ENCODE measurements around the gene NFATC3.

NFATC3 gene

GRCh38 chr16:68233085-68233834, 148.1 kb downstream of the NFATC3 start:
- DNase-seq, result no peak

GRCh38 chr16:68233835-68234187, 148.6 kb downstream of the NFATC3 start:
- DNase-seq, result no peak

GRCh38 chr16:68234188-68235107, 149.3 kb downstream of the NFATC3 start:
- DNase-seq, result no peak

DNA sequence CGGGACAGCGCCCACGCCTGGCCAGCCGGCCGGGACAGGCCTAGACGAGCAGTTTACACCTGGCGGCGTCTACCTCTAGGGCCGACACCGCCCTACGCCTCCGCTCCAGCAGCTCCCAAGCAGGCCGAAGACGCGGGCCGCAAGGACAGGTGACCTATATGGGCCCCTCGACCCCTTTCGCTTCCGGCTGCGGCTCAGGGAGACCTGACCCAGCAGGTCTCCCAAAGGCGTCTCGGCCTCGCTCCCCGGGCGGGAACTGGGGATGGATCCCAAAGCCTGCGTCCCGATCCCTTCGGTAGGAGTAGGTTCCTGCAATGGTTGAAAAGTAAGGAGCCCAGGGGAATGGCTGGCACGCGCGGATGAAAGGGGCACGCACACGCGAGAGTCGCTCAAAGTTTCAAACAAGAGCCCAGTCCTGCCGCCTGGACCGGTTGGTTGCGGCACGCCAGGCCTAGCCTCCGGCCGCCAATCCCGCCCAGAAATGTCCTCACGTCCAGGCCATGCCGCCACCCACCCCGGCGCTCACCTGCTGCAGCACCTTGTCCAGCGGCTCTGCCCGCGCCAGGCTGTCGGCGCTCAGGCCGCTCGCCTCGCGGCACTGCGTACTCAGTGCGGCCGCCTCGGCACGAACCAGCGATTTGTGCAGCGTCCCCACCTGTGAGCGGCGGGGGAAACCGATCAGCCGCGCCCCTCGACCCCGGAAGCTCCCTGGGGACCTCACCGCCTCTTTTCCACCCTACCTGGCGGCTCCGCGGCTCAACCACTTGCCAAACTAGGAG, 150.1 kb downstream of the NFATC3 start:
- DNase-seq, result no peak

DNA sequence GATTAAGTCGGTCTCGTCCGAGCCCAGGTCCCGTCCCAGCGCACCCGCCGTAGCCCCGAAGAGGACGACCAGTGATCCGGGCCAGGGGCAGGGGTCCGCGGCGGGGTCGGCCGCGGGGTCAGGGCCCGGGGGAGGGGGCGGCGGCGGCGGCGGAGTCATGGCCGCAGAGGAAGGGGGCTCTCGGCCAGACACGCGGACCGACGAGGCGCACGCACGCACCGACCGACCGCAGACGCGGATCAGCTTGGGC, 150.6 kb downstream of the NFATC3 start, which contains the start of gene ESRP2:
ESRP2 (minus strand) TSS at position 241 of the 250 bp plus-strand sequence; CDS start at position 159, 82 bp downstream.
- no peak for DNase-seq

- peak; percentile 29 for DNase-seq
These were observed 151.1 kb downstream of the NFATC3 start for GRCh38 chr16:68236137-68236825.

DNA sequence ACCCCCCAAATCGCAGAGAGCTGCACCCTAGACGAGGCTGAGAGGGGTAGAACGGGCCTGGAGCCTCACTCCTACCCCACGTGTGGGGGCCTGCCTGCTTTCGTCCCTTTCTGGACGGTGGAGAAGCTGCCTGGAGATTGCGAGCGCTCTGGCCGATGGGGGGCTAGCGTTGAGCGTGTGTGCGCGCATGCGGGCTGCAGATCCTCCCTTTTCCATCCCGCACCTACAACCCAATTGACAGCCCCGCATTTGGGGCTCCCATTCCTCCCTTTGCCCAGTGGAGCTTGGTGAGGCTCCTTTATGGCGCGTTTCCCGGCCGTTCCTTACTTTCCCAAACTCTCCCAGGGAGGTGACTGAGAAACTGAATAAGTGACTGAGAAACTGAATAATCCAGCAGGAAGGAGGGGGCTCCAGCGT, 151.7 kb downstream of the NFATC3 start:
- DNase-seq, result no peak

- DNase-seq, result peak; percentile 82
These were observed 152.3 kb downstream of the NFATC3 start for GRCh38 chr16:68237243-68238028.

- no peak for DNase-seq
These were observed 152.8 kb downstream of the NFATC3 start for GRCh38 chr16:68238029-68238345.

DNA sequence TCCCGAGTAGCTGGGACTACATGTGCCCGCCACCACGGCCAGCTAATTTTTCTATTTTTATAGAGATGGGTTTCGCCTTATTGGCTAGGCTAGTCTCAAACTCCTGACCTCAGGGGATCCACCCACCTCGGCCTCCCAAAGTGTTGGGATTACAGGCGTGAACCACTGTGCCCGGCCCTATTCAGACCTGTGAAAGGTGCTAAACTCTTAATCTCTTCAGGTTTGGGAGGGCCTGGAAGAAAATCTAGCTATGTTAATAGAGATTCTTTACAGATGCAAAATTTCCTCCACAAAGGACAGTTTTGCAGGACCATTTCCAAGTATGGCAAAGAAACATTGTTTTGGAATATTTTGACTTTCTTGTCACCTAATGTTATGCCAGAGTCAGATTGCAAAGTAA, 156.9 kb downstream of the NFATC3 start:
- no peak for DNase-seq

DNA sequence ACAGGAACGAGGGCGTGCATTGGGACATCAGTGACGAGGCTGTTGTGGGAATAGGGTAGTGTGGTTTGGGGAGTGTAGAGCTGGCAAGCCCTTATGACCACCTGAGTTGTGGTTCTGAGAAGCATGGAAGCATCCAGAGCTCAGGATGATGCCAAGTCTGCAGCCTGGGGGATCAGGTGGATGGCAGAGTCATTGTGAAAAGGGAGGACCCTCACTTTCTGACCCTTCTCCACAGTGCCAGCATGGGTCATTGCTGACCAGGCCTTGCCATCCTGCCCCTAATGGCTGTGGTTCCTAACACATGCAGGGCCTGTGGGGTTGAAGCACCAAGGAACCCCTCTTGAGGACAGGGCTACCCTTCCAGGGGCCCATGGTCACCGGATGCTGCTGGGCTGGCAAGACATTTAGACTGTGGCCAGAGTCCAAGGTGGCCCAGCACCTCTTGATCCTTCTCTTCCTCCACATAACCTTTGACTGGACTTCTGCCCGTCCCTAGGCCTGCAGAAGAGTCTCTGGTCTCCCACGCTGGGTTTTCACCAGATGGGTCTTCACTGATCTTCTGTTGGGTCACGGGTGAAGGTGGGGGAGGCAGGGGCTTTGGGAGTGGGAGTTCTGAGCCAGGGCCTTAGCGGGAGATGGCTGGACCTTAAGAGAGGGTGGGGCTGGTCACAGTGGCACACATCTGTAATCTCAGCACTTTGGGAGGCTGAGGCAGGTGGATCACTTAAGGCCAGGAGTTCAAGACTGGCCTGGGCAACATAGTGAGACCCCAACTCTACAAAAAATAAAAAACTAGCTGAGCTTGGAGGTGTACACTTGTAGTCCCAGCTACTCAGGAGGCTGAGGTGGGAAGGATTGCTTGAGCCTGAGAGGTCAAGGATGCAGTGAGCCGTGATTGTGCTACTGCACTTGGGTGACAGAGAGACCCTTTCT, 158.0 kb downstream of the NFATC3 start:
- DNase-seq, result no peak

- no peak for DNase-seq
These were observed 159.3 kb downstream of the NFATC3 start for GRCh38 chr16:68244481-68244902.

GRCh38 chr16:68244903-68245853, 160.0 kb downstream of the NFATC3 start, which contains the start of gene PLA2G15:
PLA2G15 (plus strand) TSS chr16:68245373; CDS start chr16:68245427, 54 bp downstream.
- DNase-seq, result peak; percentile 45

GRCh38 chr16:68246121-68246520, 161.0 kb downstream of the NFATC3 start:
- no peak for DNase-seq

- DNase-seq, result no peak
These were observed 161.5 kb downstream of the NFATC3 start for GRCh38 chr16:68246666-68247065.

GRCh38 chr16:68247400-68247799, 162.2 kb downstream of the NFATC3 start:
- DNase-seq, result no peak

DNA sequence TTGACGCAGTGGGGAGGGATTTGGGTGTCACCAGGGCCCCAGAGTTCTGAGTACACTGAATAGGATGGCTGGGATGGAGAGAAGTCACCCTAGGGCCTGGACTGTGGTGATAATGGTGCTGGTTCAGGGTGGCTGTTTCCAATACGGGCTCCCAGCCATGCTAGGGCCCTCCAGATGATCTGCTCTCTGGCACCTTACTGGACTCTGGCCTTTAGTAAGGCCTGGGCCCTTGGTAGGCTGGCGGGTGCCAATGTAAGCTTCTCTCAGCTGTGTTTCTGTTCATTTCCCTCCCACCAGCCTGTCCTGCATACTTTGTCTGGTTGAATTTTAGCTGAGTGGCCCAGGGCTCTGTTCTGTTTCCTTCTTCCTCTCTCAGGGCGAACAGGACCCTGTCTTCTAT, 162.8 kb downstream of the NFATC3 start:
- DNase-seq, result no peak

DNA sequence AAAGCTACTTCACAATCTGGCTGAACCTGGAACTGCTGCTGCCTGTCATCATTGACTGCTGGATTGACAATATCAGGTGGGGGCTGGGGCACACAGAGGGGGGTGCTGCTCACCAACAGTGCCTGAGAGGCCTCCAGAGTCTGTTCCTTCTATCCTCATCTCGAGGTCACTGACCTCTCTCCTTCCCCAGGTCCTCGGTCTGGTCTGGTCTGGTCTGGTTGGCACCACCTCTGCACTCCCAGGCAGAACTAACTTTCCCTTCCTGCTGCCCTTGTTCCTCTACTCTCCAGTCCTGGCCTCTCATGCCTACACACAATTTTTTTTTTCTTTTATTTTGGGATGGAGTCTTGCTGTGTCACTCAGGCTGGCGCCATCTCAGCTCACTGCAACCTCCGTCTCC, 164.2 kb downstream of the NFATC3 start:
- no peak for DNase-seq

DNA sequence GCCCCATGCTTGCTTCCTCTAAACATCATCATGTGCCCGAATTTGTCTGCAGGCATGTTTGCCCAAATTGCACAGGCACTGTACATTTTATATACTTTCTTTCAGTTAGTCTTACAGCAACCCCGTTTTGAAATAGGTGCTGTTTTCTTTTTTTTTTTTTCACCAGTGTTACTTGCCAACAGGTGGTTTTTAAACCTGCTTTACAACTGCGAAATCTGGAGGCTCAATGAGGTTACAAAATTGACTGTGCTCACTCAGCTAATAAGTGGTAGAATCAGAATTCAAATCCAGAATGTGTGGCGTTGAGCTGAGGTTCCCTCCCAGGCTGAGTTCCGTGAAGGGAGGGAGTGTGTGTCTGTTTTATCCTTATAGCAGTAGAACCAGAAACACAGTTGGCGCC, 165.8 kb downstream of the NFATC3 start:
- no peak for DNase-seq

- no peak for DNase-seq
These were observed 166.7 kb downstream of the NFATC3 start for GRCh38 chr16:68251832-68252231.
